C4-2B (cell line): ENCODE data around the gene KLF3.

ENCODE experiments used
- H3K27ac ChIP-seq: fragments of 450-650 bp; 2 replicates; pipeline ENCODE4 v1.5.1; 2017
- ZFX ChIP-seq: fragments of 450-650 bp; IDR thresholded peaks from 2 replicates; pipeline ENCODE4 v1.6.1; 2017
- TF ChIP-seq, protein P1 (sequence below): fragments of 450-650 bp; conservative IDR thresholded peaks from 2 replicates; pipeline ENCODE4 v1.5.1; 2017; ENCODE audit warnings: mild to moderate bottlenecking

Gene KLF3

DNA sequence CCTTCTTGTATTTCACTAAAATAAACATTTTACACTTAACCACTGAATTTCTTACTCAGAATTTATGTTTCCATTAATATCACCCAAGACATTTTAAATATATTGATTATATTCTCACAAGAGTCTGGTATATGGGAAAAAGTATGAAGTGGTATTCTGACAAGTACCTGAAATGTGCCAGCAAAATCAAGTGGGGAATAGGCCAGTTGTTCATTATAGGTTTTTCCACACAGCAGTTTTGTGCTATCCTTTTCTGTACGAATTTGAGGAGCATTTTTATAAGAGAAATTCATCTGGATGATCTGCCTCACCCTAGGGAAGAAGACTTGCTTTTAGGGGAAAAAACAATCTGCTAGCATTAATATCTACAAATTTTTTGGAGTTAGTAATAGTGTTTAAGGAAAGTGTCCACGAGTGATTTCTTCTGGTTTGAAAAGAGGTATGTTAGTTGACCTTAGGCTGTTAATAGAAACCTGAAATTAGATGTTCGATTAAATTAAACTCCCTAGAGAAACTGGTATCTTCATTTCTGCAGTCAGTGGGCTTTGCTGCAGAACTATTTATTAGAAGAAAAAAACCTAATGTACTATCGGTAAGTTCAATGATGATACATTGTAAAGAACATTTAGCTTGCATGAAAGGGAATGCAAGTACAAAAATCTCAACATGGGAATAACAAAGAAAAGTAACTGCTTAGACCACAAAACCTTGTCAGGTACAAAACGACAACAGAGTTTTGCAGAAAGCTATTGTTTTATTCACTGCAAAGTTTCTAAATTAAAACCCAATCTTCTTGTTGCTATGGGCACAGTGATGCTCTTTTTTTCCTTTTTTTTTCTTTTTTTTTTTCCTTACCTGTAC is 1.8 kb downstream of the KLF3 start:
- no peak overlapping the region; the same call in 1 of the 2 replicates for H3K27ac ChIP-seq
- no peak for TF ChIP-seq ZFX
- TF ChIP-seq, protein P1, sequence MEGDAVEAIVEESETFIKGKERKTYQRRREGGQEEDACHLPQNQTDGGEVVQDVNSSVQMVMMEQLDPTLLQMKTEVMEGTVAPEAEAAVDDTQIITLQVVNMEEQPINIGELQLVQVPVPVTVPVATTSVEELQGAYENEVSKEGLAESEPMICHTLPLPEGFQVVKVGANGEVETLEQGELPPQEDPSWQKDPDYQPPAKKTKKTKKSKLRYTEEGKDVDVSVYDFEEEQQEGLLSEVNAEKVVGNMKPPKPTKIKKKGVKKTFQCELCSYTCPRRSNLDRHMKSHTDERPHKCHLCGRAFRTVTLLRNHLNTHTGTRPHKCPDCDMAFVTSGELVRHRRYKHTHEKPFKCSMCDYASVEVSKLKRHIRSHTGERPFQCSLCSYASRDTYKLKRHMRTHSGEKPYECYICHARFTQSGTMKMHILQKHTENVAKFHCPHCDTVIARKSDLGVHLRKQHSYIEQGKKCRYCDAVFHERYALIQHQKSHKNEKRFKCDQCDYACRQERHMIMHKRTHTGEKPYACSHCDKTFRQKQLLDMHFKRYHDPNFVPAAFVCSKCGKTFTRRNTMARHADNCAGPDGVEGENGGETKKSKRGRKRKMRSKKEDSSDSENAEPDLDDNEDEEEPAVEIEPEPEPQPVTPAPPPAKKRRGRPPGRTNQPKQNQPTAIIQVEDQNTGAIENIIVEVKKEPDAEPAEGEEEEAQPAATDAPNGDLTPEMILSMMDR, result no peak

DNA sequence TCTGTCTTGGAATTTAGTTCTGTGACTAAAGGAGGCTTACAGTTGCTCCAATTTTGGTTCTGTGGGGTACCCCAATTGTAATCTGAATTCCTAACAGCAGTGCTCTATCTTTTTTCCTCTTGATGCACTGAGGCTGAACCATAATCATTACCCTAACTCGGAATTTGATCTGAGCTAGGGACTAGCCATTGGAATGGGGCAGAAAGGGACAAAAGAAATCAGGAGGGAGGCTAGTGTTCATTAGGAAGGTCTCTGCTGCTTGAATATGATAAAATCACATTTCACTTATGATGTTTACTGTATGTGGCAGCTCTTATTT is 2.7 kb downstream of the KLF3 start:
- peak overlapping the region; percentile 63; the same call in 1 of the 2 replicates for H3K27ac ChIP-seq
- TF ChIP-seq ZFX, result no peak
- TF ChIP-seq, protein P1, result no peak

DNA sequence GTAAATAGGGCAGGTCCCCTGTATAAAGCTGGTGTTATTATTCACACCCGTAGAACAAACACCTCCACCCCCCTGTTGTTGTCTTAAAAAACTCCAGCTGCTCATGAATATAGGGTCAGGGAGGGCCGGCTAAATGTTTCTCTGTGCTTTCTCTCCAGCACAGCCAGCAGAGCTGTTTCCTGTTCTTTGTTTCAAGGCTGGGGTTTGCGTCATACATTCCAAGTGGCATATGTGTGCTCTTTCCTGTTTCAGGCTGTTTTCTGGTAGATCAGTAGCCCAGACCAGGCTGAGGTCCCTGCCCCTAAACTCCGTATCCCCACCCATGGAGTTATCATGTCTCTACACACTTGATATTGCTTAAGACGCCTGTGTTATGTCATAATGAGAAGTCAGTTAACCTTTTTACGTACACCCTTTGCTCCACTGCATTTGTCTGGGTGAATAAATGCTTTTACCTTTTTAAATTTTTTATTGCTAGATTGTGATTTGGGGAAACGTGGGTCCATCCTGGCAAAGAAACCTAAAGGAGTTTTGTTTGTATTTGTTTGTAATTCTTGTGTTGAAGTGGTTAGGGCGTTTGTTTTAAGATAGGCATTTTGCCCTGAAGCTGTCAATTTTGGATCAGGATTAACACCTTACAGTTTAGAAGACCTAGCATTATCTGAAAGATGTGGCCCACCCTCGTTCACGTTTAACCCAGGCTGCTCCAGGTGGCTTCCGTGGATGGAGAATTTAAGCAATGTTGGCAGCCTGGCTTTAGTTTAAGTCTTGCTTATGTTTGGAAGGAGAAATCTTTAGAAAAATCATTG is 3.3 kb downstream of the KLF3 start:
- no peak for TF ChIP-seq ZFX
- TF ChIP-seq, protein P1, result no peak
- H3K27ac ChIP-seq, result peak overlapping the region; percentile 63; the same call in 1 of the 2 replicates

DNA sequence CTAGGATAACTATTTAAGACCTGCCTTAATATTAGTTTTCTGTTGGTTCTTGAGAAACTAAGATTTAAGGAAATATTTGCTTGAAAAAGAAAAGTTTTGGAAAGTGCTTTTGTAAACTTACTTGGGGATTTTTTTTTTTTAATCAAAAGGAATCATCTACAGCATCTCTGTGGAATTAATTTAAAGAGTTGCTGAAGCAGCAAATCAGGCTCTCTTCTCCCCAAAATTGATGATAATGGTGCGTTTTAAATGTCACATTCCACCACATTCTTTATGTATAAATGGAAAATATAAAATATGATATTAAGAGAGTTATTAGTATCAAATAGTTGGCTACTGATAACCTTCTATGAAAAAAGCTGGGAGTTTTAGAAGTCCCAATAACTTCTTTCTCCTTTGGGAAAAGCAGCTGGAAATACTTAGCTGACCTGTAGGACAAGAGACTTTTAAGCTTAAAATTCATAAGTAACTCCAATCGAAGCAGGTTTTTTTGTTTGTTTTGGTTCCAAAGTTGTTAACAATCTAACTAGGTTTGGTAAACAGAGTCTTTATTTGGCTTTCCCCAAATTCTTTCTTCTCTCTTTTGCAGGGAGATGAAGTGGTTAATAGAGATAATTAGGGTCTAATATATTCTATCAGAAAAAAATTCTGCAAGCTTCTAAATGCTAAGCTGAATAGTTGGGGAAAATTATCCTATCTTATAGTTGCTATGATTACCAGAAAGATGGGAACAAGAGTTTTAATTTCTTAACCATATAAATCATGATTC is 4.4 kb downstream of the KLF3 start:
- no peak overlapping the region for H3K27ac ChIP-seq
- no peak for TF ChIP-seq ZFX
- TF ChIP-seq, protein P1, result no peak

DNA sequence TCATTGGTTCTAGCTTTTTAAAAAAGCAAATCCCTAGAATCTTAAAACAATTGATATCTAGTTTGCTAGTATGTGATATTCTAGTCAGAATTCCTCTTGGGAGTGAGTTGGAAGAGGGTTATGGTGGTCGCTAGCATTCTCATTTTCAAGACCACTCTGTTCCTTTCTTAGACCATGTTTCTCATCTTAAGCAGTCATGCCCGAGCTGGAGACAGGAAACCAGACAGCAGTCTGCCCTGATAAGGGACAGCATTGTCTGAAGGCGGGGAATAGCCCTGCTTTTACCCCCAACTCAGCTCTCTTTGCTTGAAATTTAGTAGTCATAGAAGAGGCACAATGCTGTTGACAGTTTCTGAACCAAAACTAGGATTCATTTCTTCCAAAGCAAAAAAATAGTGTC is 5.2 kb downstream of the KLF3 start:
- H3K27ac ChIP-seq, result peak overlapping the region; percentile 95
- TF ChIP-seq ZFX, result no peak
- TF ChIP-seq, protein P1, result no peak

DNA sequence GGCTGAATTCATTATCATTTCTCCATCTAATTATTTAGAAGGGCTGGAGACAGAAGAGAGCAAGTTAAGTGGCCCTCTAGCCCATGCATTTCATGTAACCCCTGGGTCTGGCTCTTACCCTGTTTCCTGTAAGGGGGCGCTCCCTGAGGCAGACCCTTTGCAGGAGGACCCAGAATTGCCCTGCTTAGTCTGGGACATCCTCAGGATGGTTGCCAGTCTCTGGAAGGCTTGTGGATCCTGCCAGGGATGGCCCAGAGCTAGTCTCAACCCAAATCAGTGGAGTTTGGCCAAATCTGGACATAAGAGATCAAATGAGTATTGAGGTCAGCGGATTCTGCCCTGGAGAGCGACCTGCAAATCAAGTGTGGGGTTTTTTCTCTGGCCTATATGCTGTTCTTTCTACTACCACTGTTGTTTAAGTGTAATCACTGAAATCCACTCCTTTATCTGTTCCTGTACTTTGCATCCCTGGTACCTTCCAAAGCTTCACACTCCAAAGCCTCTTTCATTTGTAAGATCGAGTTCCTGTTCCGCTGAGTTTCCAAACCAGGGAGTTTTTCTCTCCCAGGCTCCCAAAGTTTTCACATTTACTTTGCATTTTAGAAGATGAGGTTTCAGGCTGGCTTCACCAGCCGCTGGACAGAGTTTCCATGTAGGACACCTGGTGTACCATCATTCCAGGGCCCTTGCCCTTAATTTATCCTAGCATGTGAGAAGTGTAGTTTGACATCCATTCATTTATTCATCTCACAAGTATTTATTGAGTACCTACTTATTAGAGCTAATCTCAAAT is 6.3 kb downstream of the KLF3 start:
- TF ChIP-seq, protein P1, result no peak
- TF ChIP-seq ZFX, result no peak
- peak overlapping the region; percentile 95 for H3K27ac ChIP-seq
